HG02763 (cell line): ENCODE measurements around the gene ZNF318.
A peak's percentile ranks its signal among the peaks of the same experiment; 100 is the strongest.
"Not testable (repeated sequence)": the region's sequence is repeated elsewhere in the genome, so short reads cannot be mapped to it uniquely, and the experiment has no call there.

Experiments
- ATAC-seq: cut with Tn5 transposase; IDR thresholded peaks from one replicate; pipeline ENCODE4 v1.9.1; 2021; ENCODE audit warnings: mild to moderate bottlenecking, moderate library complexity; ENCODE audit not compliant: unreplicated experiment

Gene ZNF318

DNA sequence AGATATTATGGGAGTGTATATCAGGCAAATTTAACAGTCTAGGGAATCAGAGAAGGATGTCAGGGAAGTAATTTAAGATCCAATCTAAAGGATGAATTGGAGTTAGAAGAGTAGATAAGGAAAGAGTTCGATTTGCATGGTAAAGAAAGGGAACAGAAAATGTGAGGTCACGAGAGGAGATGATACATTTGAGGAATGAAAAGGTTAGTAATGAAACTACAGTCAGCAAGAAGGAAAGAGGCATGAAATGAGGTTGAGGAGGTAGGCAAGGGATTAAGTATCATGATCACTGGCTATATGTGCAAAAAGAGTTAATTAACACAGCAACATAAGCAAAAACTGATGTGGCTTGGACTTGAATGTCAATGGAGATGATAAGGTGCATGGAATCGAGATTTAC is 22.4 kb downstream of the ZNF318 start:
- no peak for ATAC-seq

DNA sequence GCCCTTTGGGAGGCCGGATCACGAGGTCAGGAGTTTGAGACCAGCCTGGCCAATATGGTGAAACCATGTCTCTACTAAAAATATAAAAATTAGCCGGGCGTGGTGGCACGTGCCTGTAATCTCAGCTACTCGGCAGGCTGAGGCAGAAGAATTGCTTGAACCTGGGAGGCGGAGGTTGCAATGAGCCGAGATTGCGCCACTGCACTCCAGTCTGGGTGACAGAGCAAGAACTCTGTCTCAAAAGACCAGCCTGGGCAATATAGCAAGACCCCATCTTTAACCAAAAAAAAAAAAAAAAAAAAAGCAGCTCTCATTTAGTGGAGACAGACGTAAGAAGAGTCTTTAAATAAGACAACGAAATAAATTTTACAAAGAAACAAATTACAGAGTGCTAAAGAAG is 23.2 kb downstream of the ZNF318 start:
- ATAC-seq: not testable (repeated sequence)

DNA sequence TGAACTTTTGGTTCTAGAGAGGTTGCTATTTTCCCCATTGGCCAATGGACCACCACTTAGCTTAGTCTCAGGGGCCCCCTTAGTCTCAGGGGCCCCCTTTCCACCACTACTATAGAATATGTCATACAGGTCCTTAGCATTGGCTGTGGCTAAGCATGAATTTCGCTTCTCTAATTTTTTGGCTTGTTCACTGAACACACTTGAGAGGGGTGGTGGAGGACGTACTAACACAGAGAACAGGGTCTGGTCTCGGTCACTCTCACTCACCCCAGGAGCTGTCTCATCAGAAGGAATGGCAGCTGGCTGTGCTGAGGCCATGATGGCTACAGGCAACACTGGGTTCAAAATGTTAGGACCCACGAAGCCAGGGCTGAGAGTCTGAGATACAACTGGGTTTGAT is 30.3 kb downstream of the ZNF318 start:
- peak; percentile 59 for ATAC-seq

DNA sequence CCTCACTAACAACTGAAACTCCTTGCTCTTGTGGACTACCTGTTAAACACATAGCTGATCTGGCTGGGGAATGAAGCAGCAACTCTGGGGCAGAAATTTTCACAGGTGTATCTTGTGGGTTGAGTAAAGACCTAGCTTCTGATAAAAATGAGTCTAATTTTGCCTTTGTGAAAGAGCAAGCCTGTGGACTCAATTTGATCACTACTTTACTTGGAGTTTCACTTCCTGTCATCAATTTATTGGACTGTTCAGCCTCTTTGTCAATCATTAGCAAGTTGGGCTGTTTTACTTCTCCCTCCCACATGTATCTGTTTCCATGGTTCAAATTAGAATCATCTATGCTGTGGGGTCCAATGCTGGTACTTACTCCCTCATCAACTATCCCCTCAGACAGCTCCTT is 31.2 kb downstream of the ZNF318 start:
- peak; percentile 55 for ATAC-seq

DNA sequence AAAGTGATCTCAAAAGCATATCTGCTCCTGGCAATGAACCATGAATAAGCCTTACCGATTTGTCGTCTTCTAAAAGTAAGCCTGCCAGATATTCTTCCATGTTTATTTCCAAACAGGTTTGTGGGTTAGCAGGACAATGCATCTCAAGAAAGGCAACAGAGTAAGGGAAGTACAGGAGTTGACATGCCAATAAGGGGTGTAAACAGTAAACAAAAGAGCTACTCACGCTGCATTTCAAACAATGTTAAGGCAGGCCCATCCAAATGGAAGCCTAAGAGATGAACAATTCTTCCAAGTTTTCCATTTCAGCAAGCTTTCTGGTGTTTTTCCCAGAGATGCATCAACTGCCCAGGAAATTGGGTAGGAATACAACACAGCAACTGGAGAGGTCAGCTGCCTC is 33.1 kb downstream of the ZNF318 start:
- ATAC-seq: no peak

DNA sequence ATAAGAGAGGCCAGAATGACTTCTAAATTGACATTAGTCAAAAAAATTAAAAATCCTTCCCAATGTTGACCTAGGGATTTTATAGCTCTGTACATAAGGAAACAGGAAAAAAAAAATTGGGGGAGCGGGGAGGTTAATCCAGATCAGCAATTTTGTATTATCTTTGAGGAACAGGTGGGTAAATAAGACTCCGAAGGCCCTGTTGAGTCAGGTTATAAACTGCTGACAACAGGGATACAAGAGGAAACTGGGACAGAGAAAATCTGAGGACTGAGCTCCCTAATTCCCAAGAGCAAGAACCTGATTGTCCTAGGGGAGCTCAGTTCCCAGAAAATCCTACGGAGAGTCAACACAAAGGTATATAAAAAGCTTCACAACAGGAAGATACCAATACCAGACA is 34.0 kb downstream of the ZNF318 start:
- ATAC-seq: no peak

DNA sequence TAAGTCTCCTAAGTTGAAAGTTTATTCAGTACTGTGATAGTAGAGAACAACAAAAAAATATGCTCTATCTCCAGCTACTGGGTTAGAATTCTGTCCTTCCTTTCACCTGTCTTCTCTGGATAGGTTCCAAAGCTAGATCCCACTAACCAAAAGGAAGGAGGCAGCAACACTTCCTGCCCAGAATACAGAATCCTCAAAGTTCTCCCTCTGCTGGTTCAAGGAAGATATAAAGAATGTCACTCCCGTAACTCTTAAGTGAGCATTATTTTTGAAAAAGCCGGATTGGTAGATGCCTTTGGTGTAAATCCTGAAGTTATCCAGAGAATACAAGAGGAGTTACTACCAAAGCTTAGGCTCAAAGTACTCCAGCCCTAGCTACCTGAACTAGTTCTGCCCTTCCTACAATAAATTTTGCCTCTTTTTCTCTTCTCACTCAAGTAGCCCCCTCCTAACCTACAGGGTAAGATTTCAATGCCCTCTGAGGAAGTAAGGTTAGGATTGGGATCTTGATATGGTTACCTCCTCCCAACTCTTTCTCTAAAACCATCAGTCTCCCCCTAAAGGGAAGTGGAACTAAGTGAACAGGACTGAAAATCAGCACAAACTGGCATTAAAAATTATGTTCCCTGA is 34.9 kb downstream of the ZNF318 start:
- ATAC-seq: no peak

DNA sequence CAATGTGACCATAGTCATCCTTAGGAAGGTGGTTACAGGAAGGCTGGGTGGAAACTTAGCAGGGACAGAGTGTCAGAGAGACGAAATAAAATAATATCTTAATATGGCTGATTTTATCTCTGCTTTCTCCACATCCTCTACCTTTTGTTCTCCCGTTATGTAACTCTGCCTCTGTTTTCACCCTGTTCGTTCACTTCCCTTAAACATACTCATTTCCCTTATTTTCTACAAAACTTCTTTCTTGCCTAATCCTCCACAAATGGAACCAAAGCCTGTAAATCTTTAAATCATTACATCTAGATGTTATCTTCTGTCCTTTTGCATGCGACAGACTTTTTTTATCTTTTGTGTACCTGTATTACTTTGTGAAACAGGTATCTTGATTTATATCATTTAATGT is 37.6 kb downstream of the ZNF318 start:
- ATAC-seq: no peak

DNA sequence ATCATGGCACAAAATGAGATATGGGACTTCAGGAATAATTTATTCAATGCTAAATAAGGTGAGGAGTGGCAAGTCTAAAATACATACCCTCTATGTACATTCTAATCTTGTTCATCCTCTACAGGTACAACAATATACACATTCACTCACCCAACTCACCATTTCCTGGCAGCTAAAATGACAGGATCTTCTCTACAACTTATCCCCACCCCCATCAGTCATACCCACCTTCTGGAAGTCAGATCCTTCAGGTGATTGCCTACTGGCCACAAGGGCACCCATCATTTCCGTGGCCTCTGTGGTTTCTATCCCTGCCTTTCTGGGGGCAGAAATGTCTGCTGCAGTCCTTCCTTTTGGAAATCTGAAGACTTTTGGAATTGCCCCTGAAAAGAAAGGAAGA is 38.0 kb downstream of the ZNF318 start:
- ATAC-seq: no peak

DNA sequence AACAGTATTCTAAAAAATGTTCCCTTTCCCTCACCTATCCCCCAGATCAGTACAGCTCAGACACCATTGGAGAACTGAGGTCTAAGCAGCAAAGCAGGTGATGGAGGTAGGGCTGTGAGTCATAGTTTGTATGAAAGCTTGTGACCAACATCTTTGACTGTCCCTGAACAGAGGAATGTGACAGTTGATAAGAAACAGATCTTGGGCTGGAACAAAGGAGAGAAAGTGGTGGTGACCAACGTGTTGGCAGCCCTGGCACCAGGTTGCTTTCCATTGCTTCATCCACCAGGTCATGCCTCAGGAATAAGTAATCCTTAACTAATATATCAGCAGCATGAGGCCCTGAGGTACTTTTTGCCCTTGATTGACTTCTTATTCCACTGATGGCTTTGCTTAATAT is 40.9 kb downstream of the ZNF318 start:
- ATAC-seq: no peak

DNA sequence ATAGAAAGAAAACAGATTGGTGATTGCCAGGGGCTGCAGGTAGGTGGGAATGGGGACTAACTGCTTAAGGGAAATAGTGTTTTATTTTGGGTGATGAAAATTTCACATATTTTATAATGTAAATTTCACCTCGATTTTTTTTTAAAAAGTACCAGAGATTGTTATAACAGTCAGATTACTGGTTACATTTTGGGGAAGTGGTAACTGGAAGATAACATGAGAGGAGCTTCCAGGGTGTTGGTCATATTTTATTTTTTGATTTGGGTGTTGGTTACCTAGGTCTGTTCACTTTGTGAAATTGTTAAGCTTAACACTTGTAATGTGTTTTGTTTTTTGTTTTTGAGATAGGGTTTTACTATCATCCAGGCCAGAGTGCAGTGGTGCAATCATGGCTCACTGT is 43.6 kb downstream of the ZNF318 start:
- no peak for ATAC-seq

DNA sequence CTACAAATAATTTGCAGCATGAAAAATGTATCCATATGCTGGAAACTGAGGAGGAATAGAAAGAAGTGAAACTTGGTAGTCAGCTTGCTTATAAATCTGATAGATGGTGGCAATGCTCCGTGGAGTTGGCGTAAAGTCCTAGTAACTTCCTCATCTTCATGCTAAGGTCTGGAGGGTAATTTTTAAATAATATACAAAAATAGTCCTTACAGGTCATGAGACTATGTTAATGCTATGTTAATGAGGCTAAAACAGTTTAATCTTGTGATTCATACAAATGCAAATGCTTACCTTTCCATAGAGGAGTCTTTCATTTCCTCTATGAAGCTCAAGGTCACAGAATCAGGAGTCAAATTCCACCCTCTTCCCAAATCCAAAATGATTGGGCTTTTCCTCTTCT is 51.4 kb downstream of the ZNF318 start:
- no peak for ATAC-seq

DNA sequence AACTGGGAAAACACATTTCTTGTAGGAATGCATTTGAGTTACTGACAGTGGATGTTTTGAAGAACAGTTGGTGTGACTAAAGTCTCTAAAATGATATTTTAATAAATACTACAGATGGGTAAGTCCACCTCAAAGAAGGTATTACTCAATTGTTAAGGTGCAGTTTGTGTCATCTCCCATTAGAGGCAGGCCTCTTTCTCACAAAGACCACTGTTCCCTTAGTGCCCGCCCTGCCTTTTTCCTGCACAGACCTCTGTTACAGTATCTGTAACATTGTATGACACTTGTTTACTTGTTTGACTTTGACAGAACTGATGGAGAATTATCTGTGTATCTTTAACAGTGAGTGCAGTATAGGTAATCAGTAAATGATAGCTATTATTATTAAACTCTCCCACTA is 55.6 kb downstream of the ZNF318 start:
- no peak for ATAC-seq

DNA sequence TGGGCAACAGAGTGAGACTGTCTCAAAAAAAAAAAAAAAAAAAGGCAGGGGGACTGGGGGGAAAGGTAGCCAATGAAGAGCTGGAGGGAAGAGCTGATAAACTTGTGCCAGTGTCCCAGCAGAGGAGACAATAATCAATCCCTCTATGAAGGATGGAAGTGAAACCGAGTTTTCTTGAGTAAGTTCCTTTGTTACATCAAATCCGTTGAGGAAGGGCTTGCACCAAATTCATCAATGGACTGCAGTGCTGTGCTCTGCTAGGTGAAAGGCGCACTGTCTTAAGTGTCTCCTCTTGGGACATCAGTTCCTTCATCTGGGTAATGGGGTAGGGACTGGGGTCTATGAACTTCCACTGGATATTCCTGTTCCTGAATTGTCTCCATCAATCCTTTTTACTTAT is 57.8 kb downstream of the ZNF318 start:
- ATAC-seq: no peak

DNA sequence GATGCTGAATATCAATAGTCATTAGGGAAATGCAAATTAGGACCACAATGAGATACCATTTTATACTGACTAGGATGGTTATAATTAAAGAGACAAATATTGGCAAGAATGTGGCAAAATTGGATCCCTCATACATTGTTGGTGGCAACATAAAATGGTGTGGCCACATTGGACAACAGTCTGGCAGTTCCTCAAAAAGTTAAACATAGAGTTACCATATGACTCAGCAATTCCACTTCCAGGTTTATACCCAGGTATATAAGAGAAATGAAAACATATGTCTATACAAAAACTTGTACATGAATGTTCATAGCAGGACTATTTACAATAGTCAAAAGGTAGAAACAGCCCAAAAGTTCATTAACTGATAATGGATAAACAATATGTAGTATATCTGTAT is 58.8 kb downstream of the ZNF318 start:
- no peak for ATAC-seq

DNA sequence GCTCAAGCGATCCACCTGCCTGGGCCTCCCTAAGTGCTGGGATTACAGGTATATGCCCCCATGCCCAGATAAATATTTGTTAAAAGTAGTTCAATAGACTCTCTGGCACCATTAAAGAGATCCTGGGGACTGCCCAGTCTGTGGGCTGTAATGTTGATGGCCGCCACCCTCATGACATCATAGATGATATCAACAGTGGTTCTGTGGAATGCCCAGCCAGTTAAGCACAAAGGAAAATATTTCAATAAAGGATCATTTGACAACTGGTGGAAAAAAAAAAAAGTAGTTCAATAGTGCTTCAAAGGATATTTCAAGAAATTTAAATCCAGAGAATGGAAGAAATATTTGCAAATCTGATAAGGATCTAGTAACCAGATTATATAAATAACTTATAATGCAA is 59.3 kb downstream of the ZNF318 start:
- ATAC-seq: no peak

DNA sequence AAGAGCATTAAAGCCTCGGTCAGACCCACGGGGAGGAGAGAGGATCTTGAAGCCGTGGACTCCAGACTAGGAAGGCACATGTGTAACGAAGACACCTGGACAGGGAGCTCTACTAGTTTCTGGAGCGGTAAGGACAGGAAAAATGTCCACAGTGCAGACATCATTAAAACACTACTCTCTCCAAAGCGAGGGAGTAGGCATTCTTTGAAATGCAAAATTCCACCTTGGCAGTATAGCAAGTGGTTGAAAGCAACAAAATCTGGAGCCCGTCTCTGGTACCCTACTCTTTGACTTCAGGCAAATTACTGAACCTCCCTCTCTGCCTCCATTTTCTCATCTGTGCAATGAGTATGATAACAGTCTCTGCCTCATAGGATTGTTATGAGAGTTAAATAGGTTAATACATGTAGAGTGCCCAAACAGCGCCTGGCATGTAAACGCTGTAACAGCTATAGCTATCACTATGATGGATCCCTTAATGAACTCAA is 60.4 kb downstream of the ZNF318 start:
- no peak for ATAC-seq

DNA sequence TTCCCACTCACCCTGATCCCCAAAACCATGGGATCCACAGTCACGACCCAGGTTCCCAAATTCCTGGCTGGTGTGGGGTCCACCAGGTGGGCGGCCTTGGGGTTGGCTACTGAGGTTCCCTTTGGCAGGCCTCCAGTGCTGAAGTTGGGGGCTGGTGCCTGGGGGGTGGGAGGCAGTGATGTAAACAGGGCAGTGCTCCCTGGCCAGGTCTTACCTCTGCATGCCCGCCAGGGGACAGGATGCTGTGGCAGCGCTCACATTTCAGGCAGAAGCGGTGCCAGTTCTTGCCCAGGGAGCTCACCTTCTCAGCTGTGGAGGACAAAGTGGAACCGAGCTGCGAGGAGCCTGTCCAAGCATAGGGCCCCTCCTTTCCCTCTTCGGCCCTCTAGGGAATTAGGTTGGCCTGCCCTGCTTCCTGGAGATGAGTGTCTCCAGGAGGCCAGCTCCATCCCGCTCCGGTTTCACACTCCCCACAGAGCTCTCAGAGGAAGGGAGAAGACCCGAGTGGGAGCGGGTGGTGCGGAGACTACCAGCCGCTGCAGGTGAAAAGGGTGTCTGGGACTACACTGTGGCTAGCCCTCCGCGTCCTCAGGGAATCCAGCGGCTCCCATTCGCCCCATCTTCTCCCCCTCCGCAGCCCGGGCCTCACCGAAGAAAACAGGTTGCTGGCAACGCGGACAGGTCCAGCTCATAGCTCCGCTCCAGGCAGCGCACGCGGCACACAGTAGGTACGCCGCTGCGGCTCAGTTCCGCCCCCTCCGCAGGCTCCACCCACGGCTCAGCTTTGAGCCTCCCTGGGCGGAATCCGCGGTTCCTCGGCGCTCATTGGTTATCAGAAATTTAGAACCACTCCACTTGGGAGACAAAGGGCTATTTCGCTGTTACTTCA is 61.1 kb downstream of the ZNF318 start, which contains the start of gene CRIP3:
CRIP3 (minus strand) TSS at position 726 of the 889 bp plus-strand sequence; CDS start at position 692, 34 bp downstream.
- peak; percentile 47 for ATAC-seq

DNA sequence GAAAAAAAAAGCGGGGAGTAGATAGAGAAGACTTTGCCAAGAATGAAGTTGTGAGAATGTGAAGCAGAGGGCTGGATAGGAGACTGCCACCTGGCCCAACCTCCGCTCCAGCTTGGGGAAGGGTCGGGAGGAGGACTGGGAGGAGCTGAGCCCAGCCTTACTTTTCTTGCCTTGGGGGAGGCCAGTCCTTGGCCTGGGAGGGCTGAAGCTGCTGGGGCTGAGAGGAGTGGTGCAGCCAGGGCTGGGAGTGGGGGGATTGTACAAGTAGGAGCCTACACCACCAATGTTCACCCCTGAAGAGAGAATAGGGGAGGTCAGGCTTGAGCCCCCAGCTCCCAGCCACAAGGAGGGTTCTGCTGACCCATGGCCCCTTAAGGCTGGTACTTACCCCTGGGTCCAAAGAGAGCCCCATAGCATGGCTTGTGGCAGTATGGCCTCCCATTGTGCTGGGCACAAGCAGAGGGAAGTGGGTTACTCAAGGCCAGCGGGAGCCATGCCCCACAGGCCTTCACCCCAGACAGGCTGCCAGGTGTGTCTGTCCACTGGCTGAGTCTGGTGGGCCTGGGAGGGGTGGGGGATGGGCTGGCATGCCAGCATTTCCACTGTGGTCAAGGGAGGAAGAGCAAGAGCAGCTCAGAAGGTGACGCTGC is 61.9 kb downstream of the ZNF318 start:
- no peak for ATAC-seq

DNA sequence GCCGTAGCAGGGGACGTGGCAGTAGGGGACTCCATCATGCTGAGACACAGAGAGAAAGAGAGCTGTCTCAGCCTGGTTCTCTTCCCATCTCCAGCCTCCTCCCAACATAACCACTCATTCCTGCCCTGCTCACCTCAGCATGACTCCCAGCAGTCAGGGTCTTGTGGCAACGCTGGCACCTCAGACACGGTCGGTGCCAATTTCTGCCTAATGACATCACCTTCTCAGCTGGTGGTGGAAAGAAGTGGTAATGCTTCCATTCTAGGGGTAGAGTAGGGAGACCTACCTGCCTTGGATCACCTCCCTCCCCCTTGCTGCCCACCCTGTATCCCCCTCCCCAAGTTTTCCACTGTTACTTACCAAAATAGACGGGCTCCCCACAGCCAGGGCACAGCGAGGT is 63.4 kb downstream of the ZNF318 start:
- ATAC-seq: no peak

DNA sequence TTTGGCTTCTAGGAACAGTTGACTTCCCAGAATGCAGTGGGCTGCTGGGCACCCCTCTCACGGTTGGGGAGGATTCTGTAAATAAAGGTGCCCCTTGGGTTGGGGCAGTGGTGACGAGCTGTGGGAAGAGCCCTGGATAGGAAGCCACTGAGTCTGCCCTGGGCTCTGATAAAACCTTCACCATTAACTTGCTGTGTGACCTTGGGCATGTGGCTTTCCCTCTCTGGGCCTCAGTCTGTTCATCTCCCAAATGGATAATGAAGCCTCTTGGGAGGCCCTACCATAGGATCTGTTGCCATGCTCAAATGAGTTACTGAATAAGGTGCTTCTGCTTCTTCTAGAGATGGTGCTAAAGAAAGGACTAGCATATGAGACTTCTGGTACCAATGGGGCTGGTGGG is 64.6 kb downstream of the ZNF318 start:
- ATAC-seq: no peak

DNA sequence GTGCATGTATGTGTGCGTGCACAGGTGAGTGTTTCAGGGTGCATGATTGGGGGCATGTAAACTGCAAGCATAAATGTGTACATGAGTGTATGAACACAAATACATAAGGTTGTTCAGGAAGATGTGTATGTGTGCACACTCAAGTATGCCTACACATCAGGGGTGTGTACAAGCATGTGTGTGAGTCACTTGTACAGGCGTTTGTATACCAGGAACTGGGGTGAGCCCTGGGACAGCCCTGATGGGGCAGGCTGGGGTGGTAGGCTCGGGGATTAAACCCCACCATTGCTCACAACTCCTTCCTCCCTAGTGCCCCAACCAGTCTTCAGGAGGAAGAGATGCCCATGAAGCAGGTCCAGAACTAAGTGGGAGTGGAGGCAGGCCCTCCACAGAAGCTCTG is 65.1 kb downstream of the ZNF318 start:
- no peak for ATAC-seq
